PC-3 (cell line): ENCODE measurements around the gene FGF4.

Experiments
- CTCF ChIP-seq: fragments of 300-600 bp; sonication (generic); conservative IDR thresholded peaks from 2 replicates; pipeline ENCODE4 v1.5.1; 2017; ENCODE audit warnings: antibody characterized with exemption, low read depth, mild to moderate bottlenecking, low read length
- EZH2 ChIP-seq: fragments of 300-600 bp; sonication (generic); IDR thresholded peaks from one replicate; pipeline ENCODE4 v1.6.1; 2017; ENCODE audit warnings: antibody characterized with exemption, mild to moderate bottlenecking, low read length; ENCODE audit not compliant: unreplicated experiment
- EZH2phosphoT487 ChIP-seq: fragments of 300-600 bp; sonication (generic); IDR thresholded peaks from 2 replicates; pipeline ENCODE4 v1.6.1; 2018; ENCODE audit warnings: mild to moderate bottlenecking, antibody characterized with exemption, low read length, borderline replicate concordance

GRCh38 chr11:69745201-69745600, 29.9 kb downstream of the FGF4 start:
- TF ChIP-seq CTCF (no peak), EZH2 (no peak), EZH2phosphoT487 (no peak)
